Suprapubic skin (tissue), 3 donors: ENCODE measurements around the gene RTL5.

ENCODE experiments used
- POLR2A ChIP-seq, 2 donors: fragments of 450-650 bp; IDR thresholded peaks; one replicate each; pipeline ENCODE4 v1.6.1; 2017; ENCODE audit warnings: antibody characterized with exemption in 2 of 2, mild to moderate bottlenecking in 2 of 2, moderate library complexity in 2 of 2
- TF ChIP-seq, protein P1 (sequence below), 2 donors: fragments of 200-600 bp in 1 of 2; fragments of 450-650 bp in 1 of 2; sonication (generic) in 1 of 2; IDR thresholded peaks; one replicate each; pipeline ENCODE4 v1.5.1; 2016 to 2019; ENCODE audit warnings: antibody characterized with exemption in 2 of 2, mild to moderate bottlenecking in 1 of 2, moderate library complexity in 1 of 2

DNA sequence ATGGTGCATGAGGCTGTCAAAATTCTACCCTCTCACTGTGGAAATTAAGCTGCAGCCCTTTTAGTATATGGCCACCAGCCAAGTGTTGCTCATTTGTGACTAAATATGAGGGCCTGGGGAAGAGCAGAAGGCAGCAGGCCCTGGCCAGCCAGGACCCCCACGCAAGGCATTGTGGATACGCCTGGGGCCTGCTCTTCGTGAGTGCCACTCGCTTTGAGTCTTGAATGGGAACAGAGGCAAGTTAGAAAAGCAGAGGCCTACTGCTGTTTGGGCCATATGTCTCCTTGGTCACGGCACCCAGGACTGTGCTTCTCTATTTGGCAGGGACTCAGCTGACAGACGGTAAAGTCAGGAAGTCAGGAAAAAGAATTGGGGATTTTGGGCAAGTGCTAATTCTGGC is 10.9 kb downstream of the RTL5 start:
- TF ChIP-seq, protein P1, sequence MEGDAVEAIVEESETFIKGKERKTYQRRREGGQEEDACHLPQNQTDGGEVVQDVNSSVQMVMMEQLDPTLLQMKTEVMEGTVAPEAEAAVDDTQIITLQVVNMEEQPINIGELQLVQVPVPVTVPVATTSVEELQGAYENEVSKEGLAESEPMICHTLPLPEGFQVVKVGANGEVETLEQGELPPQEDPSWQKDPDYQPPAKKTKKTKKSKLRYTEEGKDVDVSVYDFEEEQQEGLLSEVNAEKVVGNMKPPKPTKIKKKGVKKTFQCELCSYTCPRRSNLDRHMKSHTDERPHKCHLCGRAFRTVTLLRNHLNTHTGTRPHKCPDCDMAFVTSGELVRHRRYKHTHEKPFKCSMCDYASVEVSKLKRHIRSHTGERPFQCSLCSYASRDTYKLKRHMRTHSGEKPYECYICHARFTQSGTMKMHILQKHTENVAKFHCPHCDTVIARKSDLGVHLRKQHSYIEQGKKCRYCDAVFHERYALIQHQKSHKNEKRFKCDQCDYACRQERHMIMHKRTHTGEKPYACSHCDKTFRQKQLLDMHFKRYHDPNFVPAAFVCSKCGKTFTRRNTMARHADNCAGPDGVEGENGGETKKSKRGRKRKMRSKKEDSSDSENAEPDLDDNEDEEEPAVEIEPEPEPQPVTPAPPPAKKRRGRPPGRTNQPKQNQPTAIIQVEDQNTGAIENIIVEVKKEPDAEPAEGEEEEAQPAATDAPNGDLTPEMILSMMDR (IDR thresholded peaks at IDR 0.05): no peak
- TF ChIP-seq POLR2A (IDR thresholded peaks at IDR 0.05): no peak
